ACC112 (cell line): Measurements from ENCODE around the gene RIMKLA.

Experiments
- H2AFZ ChIP-seq: fragments of 200-600 bp; sonication (generic); one replicate; pipeline ENCODE4 v1.6.0; 2017; ENCODE audit warnings: antibody characterized with exemption, low read length; ENCODE audit not compliant: unreplicated experiment
- H3K27ac ChIP-seq: fragments of 200-600 bp; sonication (generic); 2 replicates; pipeline ENCODE4 v1.5.1; 2014; ENCODE audit warnings: low read depth, mild to moderate bottlenecking, antibody characterized with exemption, low read length, moderate library complexity
- H3K27me3 ChIP-seq: fragments of 200-600 bp; sonication (generic); 2 replicates; pipeline ENCODE4 v1.6.1; 2014; ENCODE audit warnings: mild to moderate bottlenecking, antibody characterized with exemption, low read length, moderate library complexity, mixed read lengths; ENCODE audit not compliant: insufficient read depth
- H3K36me3 ChIP-seq: fragments of 200-600 bp; sonication (generic); 2 replicates; pipeline ENCODE4 v1.6.1; 2016; ENCODE audit warnings: mild to moderate bottlenecking, antibody characterized with exemption, low read length, moderate library complexity, mixed read lengths; ENCODE audit not compliant: insufficient read depth
- H3K4me1 ChIP-seq: fragments of 200-600 bp; sonication (generic); one replicate; pipeline ENCODE4 v1.6.1; 2016; ENCODE audit warnings: low read length, mixed read lengths; ENCODE audit not compliant: insufficient read depth, unreplicated experiment, control insufficient read depth
- H3K4me3 ChIP-seq: fragments of 200-600 bp; sonication (generic); 2 replicates; pipeline ENCODE4 v1.5.1; 2014; ENCODE audit warnings: mild to moderate bottlenecking, low read depth, low read length
- H3K79me2 ChIP-seq: fragments of 200-600 bp; sonication (generic); one replicate; pipeline ENCODE4 v1.6.0; 2016; ENCODE audit warnings: low read length; ENCODE audit not compliant: control insufficient read depth, unreplicated experiment, insufficient read depth

The RIMKLA gene

DNA sequence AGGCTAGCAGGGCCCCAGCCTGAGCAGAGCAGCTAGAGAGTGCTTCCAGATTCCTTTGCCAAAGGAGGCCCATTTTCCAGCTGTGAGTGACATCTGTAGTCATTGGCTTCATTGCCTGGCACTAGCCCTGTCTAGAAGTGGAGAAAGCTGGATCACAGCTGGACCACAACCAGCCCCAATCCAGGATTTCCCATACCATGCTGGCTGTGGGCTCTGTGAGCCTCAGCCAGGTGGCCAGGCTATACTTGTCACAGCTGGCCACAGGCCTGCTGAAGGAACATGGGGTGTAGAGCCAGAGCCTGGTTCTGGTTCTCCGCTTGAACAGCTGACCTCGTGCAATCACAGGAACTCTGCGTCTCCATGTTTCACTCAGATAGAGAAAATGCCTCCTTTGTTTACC lies 36.6 kb downstream of the RIMKLA start:
- Histone ChIP-seq H3K27ac (no peak overlapping the region), H3K4me3 (no peak overlapping the region), H2AFZ (no peak overlapping the region), H3K79me2 (no peaks in the 10 kb centered on the region), H3K27me3 (peaks cover 83% of the 10 kb centered on the region), H3K4me1 (no peaks in the 10 kb centered on the region), H3K36me3 (no peaks in the 10 kb centered on the region)

DNA sequence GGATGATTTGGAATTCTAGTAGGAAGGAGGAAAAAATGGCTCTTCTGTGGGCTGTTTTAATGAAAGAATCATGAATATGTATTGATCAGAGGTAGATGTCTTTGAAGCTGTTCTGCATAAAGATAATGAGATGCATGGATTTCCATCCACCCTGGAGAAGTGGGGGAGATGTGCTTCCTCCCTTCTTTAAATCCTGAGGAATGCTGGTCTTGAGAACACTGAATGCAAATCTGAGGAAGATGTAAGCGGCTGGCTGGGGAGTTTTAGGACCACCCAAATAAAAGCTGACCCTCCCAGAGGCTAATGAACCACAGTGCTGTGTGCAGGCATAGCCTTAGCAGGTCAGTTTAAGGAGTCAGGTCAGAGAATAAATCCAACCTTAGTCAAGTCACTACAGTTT lies 37.9 kb downstream of the RIMKLA start:
- peaks cover 88% of the 10 kb centered on the region for H3K27me3 ChIP-seq
- H3K27ac ChIP-seq = no peak overlapping the region
- H2AFZ ChIP-seq = no peak overlapping the region
- no peaks in the 10 kb centered on the region for H3K79me2 ChIP-seq
- H3K4me3 ChIP-seq = no peak overlapping the region
- H3K4me1 ChIP-seq = no peaks in the 10 kb centered on the region
- H3K36me3 ChIP-seq = no peaks in the 10 kb centered on the region

DNA sequence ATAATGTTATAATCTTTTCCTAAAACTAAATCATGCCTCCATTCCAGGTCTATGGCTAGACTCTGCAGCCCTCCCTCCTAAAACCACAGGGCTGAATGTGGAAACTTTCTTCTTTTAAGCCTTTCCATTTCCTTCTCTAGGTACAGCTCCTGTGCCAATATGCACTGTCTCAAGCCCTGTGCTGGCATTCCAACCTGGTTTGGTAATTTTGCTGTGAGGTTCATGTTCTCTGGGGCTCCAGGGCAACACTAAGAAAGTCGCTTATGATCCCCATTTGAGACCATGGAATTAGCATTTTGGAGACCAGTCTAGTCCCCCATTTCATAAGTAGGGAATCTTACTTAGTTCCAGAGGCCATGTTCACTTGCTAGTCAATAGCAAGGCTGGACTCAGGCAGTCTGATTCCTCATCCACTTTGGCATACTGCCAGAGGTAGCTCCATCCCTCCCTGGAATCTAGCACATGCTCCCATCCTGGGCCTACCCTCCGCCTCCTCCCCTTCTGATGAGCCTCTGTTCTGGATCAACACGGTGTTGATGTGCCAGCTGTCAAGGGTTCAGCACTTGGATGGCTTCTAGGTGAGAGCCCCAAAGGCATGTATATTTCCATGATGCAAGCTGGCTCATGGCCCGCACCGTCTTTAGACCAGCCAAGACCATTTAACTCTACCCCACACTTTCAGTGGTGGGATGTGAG lies 38.7 kb downstream of the RIMKLA start:
- Histone ChIP-seq H3K4me1 (no peaks in the 10 kb centered on the region), H3K27me3 (peaks cover 87% of the 10 kb centered on the region), H2AFZ (no peak overlapping the region), H3K4me3 (no peak overlapping the region), H3K27ac (no peak overlapping the region), H3K36me3 (no peaks in the 10 kb centered on the region), H3K79me2 (no peaks in the 10 kb centered on the region)

DNA sequence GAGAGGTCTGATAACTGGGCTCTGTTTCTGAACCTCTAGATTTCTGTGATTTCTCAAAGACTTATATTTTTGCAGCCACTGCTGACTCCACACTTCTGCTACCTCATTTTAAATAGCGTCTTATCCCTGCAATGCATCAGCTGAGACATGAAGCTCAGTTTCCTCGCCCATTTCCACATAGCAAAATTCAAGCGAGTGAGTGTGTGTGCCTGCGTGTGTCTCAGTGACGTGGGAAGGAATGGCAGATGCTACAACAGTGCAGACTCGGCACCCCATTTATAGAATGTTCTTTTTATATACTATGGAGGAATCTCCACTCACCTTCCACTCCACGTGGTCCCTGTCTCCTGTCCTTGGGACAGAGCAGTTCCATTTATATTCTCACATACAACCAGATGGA lies 39.5 kb downstream of the RIMKLA start:
- H3K4me3 ChIP-seq = no peak overlapping the region
- H2AFZ ChIP-seq = no peak overlapping the region
- H3K27me3 ChIP-seq = peaks cover 78% of the 10 kb centered on the region
- H3K4me1 ChIP-seq = no peaks in the 10 kb centered on the region
- H3K27ac ChIP-seq = no peak overlapping the region
- H3K79me2 ChIP-seq = no peaks in the 10 kb centered on the region
- no peaks in the 10 kb centered on the region for H3K36me3 ChIP-seq

DNA sequence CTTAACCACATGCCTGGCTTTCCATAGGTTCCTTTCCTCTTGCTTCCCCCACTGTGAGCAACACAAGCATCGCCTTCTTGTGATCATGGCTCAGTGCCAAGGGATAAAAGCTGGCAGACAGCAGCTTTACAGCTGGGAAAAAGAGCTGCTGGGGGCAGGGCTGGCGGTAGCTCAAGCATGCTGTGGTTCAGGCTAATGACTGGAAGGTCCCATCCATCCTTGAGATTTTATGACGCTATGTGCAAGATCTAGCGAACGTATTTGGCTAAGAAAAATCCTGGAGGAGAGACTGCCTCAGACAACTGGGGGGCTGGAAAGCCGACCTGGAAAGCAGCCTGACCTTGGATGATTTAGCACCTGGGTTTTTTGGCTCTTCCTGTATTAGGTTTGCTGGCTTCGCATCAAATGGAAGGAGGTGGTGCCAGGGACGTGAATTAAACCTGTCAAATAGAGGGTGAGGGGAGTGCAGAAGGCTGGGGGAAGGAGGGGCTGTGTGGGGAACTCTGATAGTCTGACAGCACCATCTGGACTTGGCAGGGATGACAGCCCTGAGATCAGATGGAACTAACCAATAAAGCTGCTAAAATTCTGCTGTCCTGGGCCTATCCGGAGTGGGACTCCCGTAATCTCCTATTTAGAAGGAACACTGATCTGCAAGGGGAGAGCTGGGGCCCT lies 40.5 kb downstream of the RIMKLA start:
- Histone ChIP-seq H3K27me3 (peaks cover 70% of the 10 kb centered on the region), H3K4me1 (no peaks in the 10 kb centered on the region), H2AFZ (no peak overlapping the region), H3K27ac (no peak overlapping the region), H3K4me3 (no peak overlapping the region), H3K79me2 (no peaks in the 10 kb centered on the region), H3K36me3 (no peaks in the 10 kb centered on the region)

DNA sequence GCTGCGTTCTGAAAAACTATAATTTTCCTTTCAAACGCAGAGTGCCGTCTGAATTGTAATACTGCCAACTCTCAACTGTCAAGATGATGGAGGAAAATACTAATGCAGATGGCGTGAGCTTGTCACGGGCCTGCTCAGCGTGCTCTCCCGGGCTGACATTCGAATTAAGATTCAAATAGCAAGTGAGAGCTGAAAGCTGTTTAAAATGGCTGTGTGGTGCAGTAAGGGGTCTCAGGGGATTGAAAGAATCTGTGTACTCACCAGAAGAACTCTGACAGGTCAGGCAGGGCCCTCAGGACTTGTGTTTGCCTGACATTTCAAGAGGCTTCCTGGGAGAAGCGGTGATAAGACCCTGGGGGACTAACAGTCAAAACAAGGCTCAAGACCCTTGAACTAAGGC lies 42.1 kb downstream of the RIMKLA start:
- Histone ChIP-seq H3K27ac (no peak overlapping the region), H2AFZ (no peak overlapping the region), H3K36me3 (no peaks in the 10 kb centered on the region), H3K79me2 (no peaks in the 10 kb centered on the region), H3K27me3 (peaks cover 55% of the 10 kb centered on the region), H3K4me3 (no peak overlapping the region), H3K4me1 (no peaks in the 10 kb centered on the region)

DNA sequence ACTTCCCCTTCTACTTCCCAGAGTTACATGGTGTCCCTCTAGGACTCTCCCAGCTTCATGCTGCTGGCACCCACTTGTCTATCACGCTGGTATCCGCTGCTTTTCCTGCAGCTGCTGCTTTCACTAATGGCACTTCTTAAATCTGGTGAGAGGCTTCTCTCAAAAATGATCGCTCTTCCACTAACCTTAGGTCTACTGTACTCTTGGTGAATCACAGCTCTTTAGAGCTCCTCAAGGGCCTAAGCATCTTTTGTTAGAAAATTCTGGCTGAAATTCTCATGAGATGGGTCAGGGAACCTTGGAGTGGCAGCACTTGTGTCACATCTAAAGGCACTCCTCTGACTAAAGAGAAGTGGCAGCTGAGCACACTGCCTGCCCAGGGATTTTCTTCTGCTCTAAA lies 43.1 kb downstream of the RIMKLA start:
- H3K27me3 ChIP-seq = peaks cover 45% of the 10 kb centered on the region
- H3K4me1 ChIP-seq = no peaks in the 10 kb centered on the region
- H2AFZ ChIP-seq = no peak overlapping the region
- H3K79me2 ChIP-seq = no peaks in the 10 kb centered on the region
- H3K4me3 ChIP-seq = no peak overlapping the region
- no peaks in the 10 kb centered on the region for H3K36me3 ChIP-seq
- no peak overlapping the region for H3K27ac ChIP-seq

DNA sequence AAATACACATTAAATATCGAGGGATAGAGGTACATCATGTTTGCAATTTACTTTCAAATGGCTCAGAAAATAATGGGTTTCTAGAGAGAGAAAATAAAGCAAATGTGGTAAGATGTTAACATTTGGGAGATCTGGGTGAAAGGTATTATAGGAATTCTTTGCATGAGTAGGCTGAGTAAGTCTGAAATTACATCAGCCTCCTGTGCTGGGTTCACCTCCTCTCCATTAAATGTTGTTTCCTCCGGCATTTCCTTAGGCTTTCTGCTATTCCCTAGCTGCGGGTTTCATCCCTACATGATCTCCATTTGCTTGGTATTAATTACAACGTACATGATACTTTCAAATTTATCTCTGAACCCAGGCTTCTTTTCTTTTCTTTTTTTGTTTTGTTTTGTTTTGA lies 43.6 kb downstream of the RIMKLA start:
- H3K4me1 ChIP-seq = no peaks in the 10 kb centered on the region
- no peaks in the 10 kb centered on the region for H3K36me3 ChIP-seq
- no peak overlapping the region for H3K4me3 ChIP-seq
- no peak overlapping the region for H3K27ac ChIP-seq
- no peaks in the 10 kb centered on the region for H3K79me2 ChIP-seq
- H2AFZ ChIP-seq = no peak overlapping the region
- peaks cover 40% of the 10 kb centered on the region for H3K27me3 ChIP-seq

DNA sequence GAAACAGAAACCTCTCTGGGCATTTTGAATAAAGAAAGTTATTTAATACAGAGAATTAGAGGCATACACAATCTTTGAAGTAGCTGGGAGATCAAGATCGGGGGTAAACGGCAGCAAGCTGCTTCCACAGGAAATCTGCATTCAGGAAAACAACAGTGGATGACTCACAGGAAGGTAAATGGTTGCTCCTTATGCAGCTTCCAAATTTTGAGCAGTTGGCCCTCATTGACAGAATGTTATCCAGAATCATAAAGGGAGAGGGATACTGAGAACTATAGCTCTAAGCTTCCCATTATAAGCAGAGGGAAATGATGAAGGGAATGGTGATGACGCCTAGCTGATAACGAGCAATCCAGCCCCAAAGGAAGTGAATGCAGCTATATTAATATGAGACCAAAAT lies 46.6 kb downstream of the RIMKLA start:
- Histone ChIP-seq H3K27me3 (peaks cover 11% of the 10 kb centered on the region; the same call in 1 of the 2 replicates), H2AFZ (no peak overlapping the region), H3K27ac (no peak overlapping the region), H3K79me2 (no peaks in the 10 kb centered on the region), H3K4me1 (peaks cover 14% of the 10 kb centered on the region), H3K4me3 (no peak overlapping the region), H3K36me3 (no peaks in the 10 kb centered on the region)

DNA sequence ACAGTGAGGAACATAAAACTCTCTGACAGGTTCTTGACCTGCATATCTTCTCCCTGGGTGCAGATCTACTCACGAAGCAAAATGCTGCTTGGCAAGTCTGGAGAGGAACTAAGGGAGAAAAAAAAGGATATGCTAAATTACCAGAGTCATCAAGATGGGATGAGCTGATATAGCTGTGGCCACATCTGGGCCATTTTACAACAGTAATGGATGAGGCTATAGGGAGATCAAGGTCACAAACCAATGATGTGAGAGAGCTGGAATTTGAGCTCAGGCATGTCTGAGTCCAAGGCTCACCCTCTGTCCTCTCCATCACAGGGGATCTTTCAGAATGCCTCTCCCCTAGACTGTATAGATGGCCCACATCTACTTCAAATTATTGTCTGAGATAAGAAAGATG lies 49.0 kb downstream of the RIMKLA start:
- no peaks in the 10 kb centered on the region for H3K36me3 ChIP-seq
- peaks cover 4% of the 10 kb centered on the region; the same call in 1 of the 2 replicates for H3K27me3 ChIP-seq
- H3K4me3 ChIP-seq = no peak overlapping the region
- no peak overlapping the region for H3K27ac ChIP-seq
- H3K79me2 ChIP-seq = no peaks in the 10 kb centered on the region
- peaks cover 14% of the 10 kb centered on the region for H3K4me1 ChIP-seq
- H2AFZ ChIP-seq = no peak overlapping the region
